ENCODE measurements around the gene ELF5. TPM values are rescaled to one million over a fixed set of nuclear protein-coding genes. Genes with fewer than 3 reads are reported as not detected.

Gene ELF5
- polyA plus RNA-seq, 1 experiment, result not detected

GRCh38 chr11:34524696-34525095 lies 11.1 kb upstream of the ELF5 start:
- Histone ChIP-seq H3K27me3 (ENCODE audit: control insufficient read depth, insufficient read depth, low read length) (peaks cover 13% of the 10 kb centered on the region), H3K4me3 (ENCODE audit: low read depth, low read length) (no peak overlapping the region), H3K36me3 (ENCODE audit: control insufficient read depth, insufficient read depth, low read length) (no peaks in the 10 kb centered on the region)
- DNase-seq (ENCODE audit: low read depth), result no peak
- CTCF ChIA-PET, result interaction anchor here (1.8 to 8.7 kb wide), 2 partner anchors 9 to 11 kb away, joined by 5 to 48 read pairs; partner anchors contain the start of gene ELF5
- no peak for TF ChIP-seq CTCF (IDR thresholded peaks at IDR 0.05; ENCODE audit: insufficient read depth, low read depth, low read length)
- POLR2A ChIA-PET, result no interaction called here

- ChIA-PET POLR2A (interaction anchor here (0.6 kb wide), 1 partner anchor 258 kb away, joined by 4 read pairs; no protein-coding TSS in a partner anchor), CTCF (interaction anchor here (8.7 kb wide), 1 partner anchor 10 kb away, joined by 48 read pairs; the partner anchor contains the start of gene ELF5)
- Histone ChIP-seq H3K4me3 (ENCODE audit: low read depth, low read length) (no peak overlapping the region), H3K27me3 (ENCODE audit: control insufficient read depth, insufficient read depth, low read length) (peaks cover 11% of the 10 kb centered on the region), H3K36me3 (ENCODE audit: control insufficient read depth, insufficient read depth, low read length) (no peaks in the 10 kb centered on the region)
- no peak for TF ChIP-seq CTCF (IDR thresholded peaks at IDR 0.05; ENCODE audit: insufficient read depth, low read depth, low read length)
- no peak for DNase-seq (ENCODE audit: low read depth)
These were observed 9.5 kb upstream of the ELF5 start for GRCh38 chr11:34523053-34523452.

- CTCF ChIA-PET, result interaction anchor here (8.7 kb wide), 1 partner anchor 9 kb away, joined by 48 read pairs; the partner anchor contains the start of gene ELF5
These were observed 8.6 kb upstream of the ELF5 start for GRCh38 chr11:34522188-34522587.

GRCh38 chr11:34521265-34521664 lies 7.7 kb upstream of the ELF5 start:
- H3K4me3 ChIP-seq (ENCODE audit: low read depth, low read length), result no peak overlapping the region
- DNase-seq (ENCODE audit: low read depth), result no peak
- H3K27me3 ChIP-seq (ENCODE audit: control insufficient read depth, insufficient read depth, low read length), result peaks cover 14% of the 10 kb centered on the region
- no peak for TF ChIP-seq CTCF (IDR thresholded peaks at IDR 0.05; ENCODE audit: insufficient read depth, low read depth, low read length)
- ChIA-PET CTCF (interaction anchor here (1.0 to 8.7 kb wide), 2 partner anchors 8 to 21 kb away, joined by 3 to 48 read pairs; partner anchors contain the start of gene ELF5), POLR2A (no interaction called here)
- H3K36me3 ChIP-seq (ENCODE audit: control insufficient read depth, insufficient read depth, low read length), result no peaks in the 10 kb centered on the region

More at GRCh38 chr11:34522188-34522587, 8.6 kb upstream of the ELF5 start:
- TF ChIP-seq CTCF (IDR thresholded peaks at IDR 0.05; ENCODE audit: insufficient read depth, low read depth, low read length), result no peak
- no peak for DNase-seq (ENCODE audit: low read depth)
- Histone ChIP-seq H3K27me3 (ENCODE audit: control insufficient read depth, insufficient read depth, low read length) (peaks cover 14% of the 10 kb centered on the region), H3K36me3 (ENCODE audit: control insufficient read depth, insufficient read depth, low read length) (no peaks in the 10 kb centered on the region), H3K4me3 (ENCODE audit: low read depth, low read length) (no peak overlapping the region)
- POLR2A ChIA-PET, result no interaction called here

- no peak for DNase-seq (ENCODE audit: low read depth)
- no peak for TF ChIP-seq CTCF (IDR thresholded peaks at IDR 0.05; ENCODE audit: insufficient read depth, low read depth, low read length)
- no peaks in the 10 kb centered on the region for H3K36me3 ChIP-seq (ENCODE audit: control insufficient read depth, insufficient read depth, low read length)
- no peak overlapping the region for H3K4me3 ChIP-seq (ENCODE audit: low read depth, low read length)
- ChIA-PET POLR2A (no interaction called here), CTCF (interaction anchor here (1.2 kb wide), 2 partner anchors 9 to 13 kb away, joined by 3 read pairs; no protein-coding TSS in a partner anchor)
- peaks cover 14% of the 10 kb centered on the region for H3K27me3 ChIP-seq (ENCODE audit: control insufficient read depth, insufficient read depth, low read length)
These were observed 6.1 kb upstream of the ELF5 start for GRCh38 chr11:34519595-34520235.

Data from BJ (cell line).